Hepatocyte (in vitro differentiated cells): ENCODE results near the gene ZFYVE9. TPM values are rescaled to one million over a fixed set of nuclear protein-coding genes. Genes with fewer than 3 reads are reported as not detected.

Experiments
- DNase-seq: peaks from one replicate; pipeline ENCODE4 v3.0.0-alpha.2; 2016; ENCODE audit warnings: low spot score
- H2AFZ ChIP-seq: fragments of 200-600 bp; sonication (generic); 2 replicates; pipeline ENCODE4 v1.6.0; 2016; ENCODE audit warnings: antibody characterized with exemption, mild to moderate bottlenecking
- H3K27ac ChIP-seq: fragments of 200-600 bp; sonication (generic); 2 replicates; pipeline ENCODE4 v1.5.1; 2016; ENCODE audit warnings: mild to moderate bottlenecking
- H3K27me3 ChIP-seq: fragments of 200-600 bp; sonication (generic); 2 replicates; pipeline ENCODE4 v1.6.1; 2016
- H3K36me3 ChIP-seq: fragments of 200-600 bp; sonication (generic); replicated peaks from 2 replicates; pipeline ENCODE4 v1.5.1; 2016; ENCODE audit warnings: low read depth; ENCODE audit not compliant: insufficient read depth
- H3K4me1 ChIP-seq: fragments of 200-600 bp; sonication (generic); 2 replicates; pipeline ENCODE4 v1.5.1; 2016; ENCODE audit warnings: mild to moderate bottlenecking, moderate library complexity; ENCODE audit not compliant: insufficient read depth
- H3K4me2 ChIP-seq: fragments of 200-600 bp; sonication (generic); 2 replicates; pipeline ENCODE4 v1.6.0; 2016
- H3K4me3 ChIP-seq: fragments of 200-600 bp; sonication (generic); 2 replicates; pipeline ENCODE4 v1.5.1; 2016; ENCODE audit warnings: mild to moderate bottlenecking
- H3K79me2 ChIP-seq: fragments of 200-600 bp; sonication (generic); 2 replicates; pipeline ENCODE4 v1.6.0; 2017; ENCODE audit warnings: mild to moderate bottlenecking
- H3K9me2 ChIP-seq: fragments of 200-600 bp; sonication (generic); replicated peaks from 2 replicates; pipeline ENCODE4 v1.6.0; 2017; ENCODE audit warnings: mild to moderate bottlenecking; ENCODE audit not compliant: insufficient read depth
- H3K9me3 ChIP-seq: fragments of 200-600 bp; sonication (generic); 2 replicates; pipeline ENCODE4 v1.5.1; 2016; ENCODE audit warnings: low read depth, mild to moderate bottlenecking
- H4K20me1 ChIP-seq: fragments of 200-600 bp; sonication (generic); 2 replicates; pipeline ENCODE4 v1.6.0; 2016; ENCODE audit warnings: mild to moderate bottlenecking; ENCODE audit not compliant: insufficient read depth, poor library complexity, severe bottlenecking
- EZH2 ChIP-seq: fragments of 200-600 bp; sonication (generic); IDR thresholded peaks from 2 replicates; pipeline ENCODE4 v1.6.1; 2016; ENCODE audit warnings: antibody characterized with exemption, mild to moderate bottlenecking, borderline replicate concordance
- EZH2phosphoT487 ChIP-seq: fragments of 200-600 bp; sonication (generic); IDR thresholded peaks from one replicate; pipeline ENCODE4 v1.6.1; 2018; ENCODE audit warnings: antibody characterized with exemption, mild to moderate bottlenecking, low read depth, moderate library complexity; ENCODE audit not compliant: unreplicated experiment, severe bottlenecking
- WGBS: methylation state at CpG from one replicate; pipeline ENCODE4 v1.1.6; 2016; ENCODE audit warnings: low lambda C conversion rate; ENCODE audit errors: missing lambda C conversion rate; 5-methylcytosine and 5-hydroxymethylcytosine counted together
- polyA plus RNA-seq: library from polyadenylated mRNA; unstranded; fragments of >200 nt; fragmentation: Nextera tagmentation; extraction: Ambion mirVana; gene quantifications from 2 replicates; pipeline ENCODE4 v1.2.1, GENCODE V29; 2016
- total RNA-seq: library from RNA; depleted of rRNA; stranded (reverse); fragments of >200 nt; gene quantifications from 2 replicates; pipeline ENCODE4 v1.2.3, GENCODE V29; 2014
- TF ChIP-seq, protein P1 (sequence below): fragments of 200-600 bp; sonication (generic); IDR thresholded peaks from 2 replicates; pipeline ENCODE4 v1.5.1; 2016; ENCODE audit warnings: antibody characterized with exemption, mild to moderate bottlenecking; ENCODE audit not compliant: poor library complexity

The ZFYVE9 gene
- total and polyA plus RNA-seq, 2 experiments from 2014 or later, result 4.6 to 29.0 TPM

DNA sequence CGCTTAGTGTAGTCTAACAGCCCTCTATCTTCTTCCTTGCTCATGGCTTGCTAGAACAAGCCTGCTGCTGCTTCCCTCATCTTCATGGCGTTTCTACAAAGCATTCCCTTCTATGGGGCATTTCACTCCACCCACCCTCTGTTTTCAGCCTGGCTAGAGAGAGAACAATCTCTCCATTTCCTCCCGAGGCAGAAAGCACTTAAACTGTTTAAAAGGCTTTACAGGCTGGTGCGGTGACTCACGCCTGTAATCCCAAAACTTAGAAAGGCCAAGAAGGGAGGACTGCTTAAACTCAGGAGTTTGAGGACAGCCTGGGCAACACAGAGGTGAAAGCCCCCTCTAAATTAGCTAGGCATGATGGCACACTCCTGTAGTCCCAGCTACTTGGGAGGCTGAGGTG, 244.6 kb downstream of the ZFYVE9 start:
- Histone ChIP-seq H4K20me1 (no peaks in the 10 kb centered on the region), H3K27me3 (no peaks in the 10 kb centered on the region), H3K4me1 (no peaks in the 10 kb centered on the region), H2AFZ (no peak overlapping the region), H3K4me3 (no peak overlapping the region), H3K4me2 (no peak overlapping the region), H3K79me2 (no peaks in the 10 kb centered on the region), H3K36me3 (no peaks in the 10 kb centered on the region), H3K9me3 (no peaks in the 10 kb centered on the region), H3K9me2 (no peaks in the 10 kb centered on the region), H3K27ac (no peak overlapping the region)
- TF ChIP-seq EZH2phosphoT487, result no peak
- TF ChIP-seq, protein P1, sequence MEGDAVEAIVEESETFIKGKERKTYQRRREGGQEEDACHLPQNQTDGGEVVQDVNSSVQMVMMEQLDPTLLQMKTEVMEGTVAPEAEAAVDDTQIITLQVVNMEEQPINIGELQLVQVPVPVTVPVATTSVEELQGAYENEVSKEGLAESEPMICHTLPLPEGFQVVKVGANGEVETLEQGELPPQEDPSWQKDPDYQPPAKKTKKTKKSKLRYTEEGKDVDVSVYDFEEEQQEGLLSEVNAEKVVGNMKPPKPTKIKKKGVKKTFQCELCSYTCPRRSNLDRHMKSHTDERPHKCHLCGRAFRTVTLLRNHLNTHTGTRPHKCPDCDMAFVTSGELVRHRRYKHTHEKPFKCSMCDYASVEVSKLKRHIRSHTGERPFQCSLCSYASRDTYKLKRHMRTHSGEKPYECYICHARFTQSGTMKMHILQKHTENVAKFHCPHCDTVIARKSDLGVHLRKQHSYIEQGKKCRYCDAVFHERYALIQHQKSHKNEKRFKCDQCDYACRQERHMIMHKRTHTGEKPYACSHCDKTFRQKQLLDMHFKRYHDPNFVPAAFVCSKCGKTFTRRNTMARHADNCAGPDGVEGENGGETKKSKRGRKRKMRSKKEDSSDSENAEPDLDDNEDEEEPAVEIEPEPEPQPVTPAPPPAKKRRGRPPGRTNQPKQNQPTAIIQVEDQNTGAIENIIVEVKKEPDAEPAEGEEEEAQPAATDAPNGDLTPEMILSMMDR, result no peak
- TF ChIP-seq EZH2, result no peak
- no peak for DNase-seq
- 60% methylated on average over 5 of the region's 5 CpGs for WGBS

DNA sequence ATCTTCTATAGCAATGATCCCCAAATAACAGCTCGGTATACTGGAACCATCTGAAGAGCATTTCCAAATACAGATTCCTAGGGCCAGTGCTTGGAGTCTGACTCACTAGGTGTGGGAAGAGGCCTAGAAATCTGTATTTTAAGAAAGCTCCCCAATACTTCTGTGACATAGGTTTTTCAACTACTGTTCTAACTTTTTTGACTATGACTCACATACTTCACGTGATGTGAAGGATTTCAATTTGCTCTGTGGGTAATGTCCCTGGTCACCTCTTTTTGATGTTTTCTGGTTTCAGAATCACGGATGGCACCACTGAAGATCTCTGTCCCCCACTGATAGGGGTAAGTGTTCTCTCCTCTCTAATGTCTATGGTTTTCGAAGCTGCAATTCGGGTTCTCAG, 251.3 kb downstream of the ZFYVE9 start:
- H3K4me2 ChIP-seq, result no peak overlapping the region
- H3K4me1 ChIP-seq, result no peaks in the 10 kb centered on the region
- no peaks in the 10 kb centered on the region for H3K9me2 ChIP-seq
- H2AFZ ChIP-seq, result no peak overlapping the region
- H3K36me3 ChIP-seq, result no peaks in the 10 kb centered on the region
- WGBS, result 98% methylated on average over 5 of the region's 5 CpGs
- TF ChIP-seq EZH2, result no peak
- no peak for TF ChIP-seq EZH2phosphoT487
- TF ChIP-seq, protein P1, result no peak
- H3K9me3 ChIP-seq, result no peaks in the 10 kb centered on the region
- H4K20me1 ChIP-seq, result no peaks in the 10 kb centered on the region
- no peak for DNase-seq
- H3K79me2 ChIP-seq, result no peaks in the 10 kb centered on the region
- no peaks in the 10 kb centered on the region for H3K27me3 ChIP-seq
- H3K4me3 ChIP-seq, result no peak overlapping the region
- no peak overlapping the region for H3K27ac ChIP-seq

Other genes with a start within 250 kb of the ZFYVE9 start
- 23.1 and 24.7 TPM in 2 replicates for gene RAB3B, start 151.4 kb upstream of the ZFYVE9 start, total RNA-seq
- 7.5 and 9.7 TPM in 2 replicates for gene RAB3B, start 151.4 kb upstream of the ZFYVE9 start, polyA plus RNA-seq
- gene KTI12, start 108.3 kb upstream of the ZFYVE9 start, total RNA-seq, result 9.6 and 14.8 TPM in 2 replicates
- 10.4 and 11.4 TPM in 2 replicates for gene KTI12, start 108.3 kb upstream of the ZFYVE9 start, polyA plus RNA-seq
- gene TXNDC12, start 86.9 kb upstream of the ZFYVE9 start, total RNA-seq, result 81.0 and 89.5 TPM in 2 replicates
- 86.2 and 91.1 TPM in 2 replicates for gene TXNDC12, start 86.9 kb upstream of the ZFYVE9 start, polyA plus RNA-seq
- gene BTF3L4, start 85.8 kb upstream of the ZFYVE9 start, total RNA-seq, result 73.9 and 80.2 TPM in 2 replicates
- gene BTF3L4, start 85.8 kb upstream of the ZFYVE9 start, polyA plus RNA-seq, result 58.6 and 67.5 TPM in 2 replicates
- gene CC2D1B, start 224.1 kb downstream of the ZFYVE9 start, total RNA-seq, result 22.7 and 28.4 TPM in 2 replicates
- gene CC2D1B, start 224.1 kb downstream of the ZFYVE9 start, polyA plus RNA-seq, result 21.5 and 25.5 TPM in 2 replicates